Nephron (organoid): Measurements from ENCODE around the gene SH3PXD2A.
A peak's percentile ranks its signal among the peaks of the same experiment; 100 is the strongest.

Source experiments
- H3K27ac Mint-ChIP-seq, 3 experiments: 2 replicates each; pipeline ENCODE4 v1.8.0; 2020; ENCODE audit warnings: mixed read lengths in 3 of 3, mild to moderate bottlenecking in 2 of 3, moderate library complexity in 1 of 3
- H3K27me3 Mint-ChIP-seq: 2 replicates; pipeline ENCODE4 v1.8.0; 2021; ENCODE audit warnings: low read depth, mild to moderate bottlenecking, moderate library complexity, mixed read lengths
- H3K36me3 Mint-ChIP-seq: 2 replicates; pipeline ENCODE4 v1.8.0; 2020; ENCODE audit warnings: low read depth, mixed read lengths
- H3K4me1 Mint-ChIP-seq: 2 replicates; pipeline ENCODE4 v1.8.0; 2020; ENCODE audit warnings: mixed read lengths
- H3K4me3 Mint-ChIP-seq, 3 experiments: 2 replicates each; pipeline ENCODE4 v1.8.0; 2020; ENCODE audit warnings: mild to moderate bottlenecking in 3 of 3, mixed read lengths in 3 of 3, moderate library complexity in 2 of 3
- H3K9me3 Mint-ChIP-seq: 2 replicates; pipeline ENCODE4 v1.8.0; 2020; ENCODE audit warnings: mixed read lengths
- TF ChIP-seq, protein P1 (sequence below), 3 experiments: fragments of 200-600 bp; sonication (generic); IDR thresholded peaks; one replicate each; pipeline ENCODE4 v1.5.0; 2021; ENCODE audit warnings: antibody characterized with exemption in 3 of 3; ENCODE audit not compliant: unreplicated experiment in 3 of 3

Gene SH3PXD2A

GRCh38 chr10:103548006-103548405 is 307.4 kb downstream of the SH3PXD2A start:
- no peak overlapping the region for H3K4me3 Mint-ChIP-seq
- H3K9me3 Mint-ChIP-seq: no peaks in the 10 kb centered on the region
- H3K4me1 Mint-ChIP-seq: peaks cover 50% of the 10 kb centered on the region
- peak overlapping the region; percentile 26 to 69 (median 68) for H3K27ac Mint-ChIP-seq
- no peaks in the 10 kb centered on the region for H3K36me3 Mint-ChIP-seq
- TF ChIP-seq, protein P1, sequence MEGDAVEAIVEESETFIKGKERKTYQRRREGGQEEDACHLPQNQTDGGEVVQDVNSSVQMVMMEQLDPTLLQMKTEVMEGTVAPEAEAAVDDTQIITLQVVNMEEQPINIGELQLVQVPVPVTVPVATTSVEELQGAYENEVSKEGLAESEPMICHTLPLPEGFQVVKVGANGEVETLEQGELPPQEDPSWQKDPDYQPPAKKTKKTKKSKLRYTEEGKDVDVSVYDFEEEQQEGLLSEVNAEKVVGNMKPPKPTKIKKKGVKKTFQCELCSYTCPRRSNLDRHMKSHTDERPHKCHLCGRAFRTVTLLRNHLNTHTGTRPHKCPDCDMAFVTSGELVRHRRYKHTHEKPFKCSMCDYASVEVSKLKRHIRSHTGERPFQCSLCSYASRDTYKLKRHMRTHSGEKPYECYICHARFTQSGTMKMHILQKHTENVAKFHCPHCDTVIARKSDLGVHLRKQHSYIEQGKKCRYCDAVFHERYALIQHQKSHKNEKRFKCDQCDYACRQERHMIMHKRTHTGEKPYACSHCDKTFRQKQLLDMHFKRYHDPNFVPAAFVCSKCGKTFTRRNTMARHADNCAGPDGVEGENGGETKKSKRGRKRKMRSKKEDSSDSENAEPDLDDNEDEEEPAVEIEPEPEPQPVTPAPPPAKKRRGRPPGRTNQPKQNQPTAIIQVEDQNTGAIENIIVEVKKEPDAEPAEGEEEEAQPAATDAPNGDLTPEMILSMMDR (IDR thresholded peaks at IDR 0.05; ENCODE audit: unreplicated experiment in 3 of 3): no peak
- H3K27me3 Mint-ChIP-seq: peaks cover 20% of the 10 kb centered on the region

DNA sequence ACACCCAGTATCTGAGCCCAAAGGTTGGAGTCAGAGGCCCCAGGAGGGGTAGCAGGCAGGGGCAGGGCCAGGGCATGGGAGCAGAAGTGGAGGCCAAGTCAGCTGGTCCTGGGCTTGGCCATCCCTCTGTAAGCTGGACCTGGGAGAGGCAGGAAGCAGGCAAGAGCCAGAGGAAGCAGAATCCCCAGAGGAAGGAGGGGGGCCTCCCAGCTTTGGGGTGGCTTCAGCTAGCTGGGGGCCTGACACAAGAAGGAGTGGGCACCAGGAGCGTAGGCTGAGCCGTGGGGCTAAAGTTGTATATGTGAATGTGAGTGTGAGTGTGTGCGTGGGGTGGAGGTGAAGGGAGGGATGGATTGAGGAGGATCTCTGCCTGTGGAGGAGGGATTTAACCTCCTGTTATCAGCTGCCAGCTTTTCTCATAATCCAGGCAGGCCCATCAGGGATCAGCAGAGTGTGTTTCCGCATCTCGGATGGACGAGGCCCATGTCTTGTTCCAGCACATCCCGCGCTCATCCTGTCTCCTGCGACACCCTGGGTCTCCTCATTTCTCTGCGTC is 307.9 kb downstream of the SH3PXD2A start:
- no peaks in the 10 kb centered on the region for H3K36me3 Mint-ChIP-seq
- H3K4me1 Mint-ChIP-seq: peaks cover 54% of the 10 kb centered on the region
- peaks cover 20% of the 10 kb centered on the region for H3K27me3 Mint-ChIP-seq
- no peaks in the 10 kb centered on the region for H3K9me3 Mint-ChIP-seq
- H3K4me3 Mint-ChIP-seq: peak overlapping the region in 1 of 3 experiments; percentile 12
- TF ChIP-seq, protein P1 (IDR thresholded peaks at IDR 0.05; ENCODE audit: unreplicated experiment in 3 of 3): no peak
- H3K27ac Mint-ChIP-seq: peak overlapping the region; percentile 26 to 69 (median 68)

GRCh38 chr10:103546401-103546800 is 309.0 kb downstream of the SH3PXD2A start:
- Mint-ChIP-seq H3K27ac (no peak overlapping the region), H3K4me1 (peaks cover 51% of the 10 kb centered on the region), H3K36me3 (no peaks in the 10 kb centered on the region), H3K4me3 (no peak overlapping the region), H3K9me3 (no peaks in the 10 kb centered on the region), H3K27me3 (peaks cover 16% of the 10 kb centered on the region)
- TF ChIP-seq, protein P1 (IDR thresholded peaks at IDR 0.05; ENCODE audit: unreplicated experiment in 3 of 3): no peak

- H3K36me3 Mint-ChIP-seq: no peaks in the 10 kb centered on the region
- TF ChIP-seq, protein P1 (IDR thresholded peaks at IDR 0.05; ENCODE audit: unreplicated experiment in 3 of 3): no peak
- H3K27me3 Mint-ChIP-seq: peaks cover 18% of the 10 kb centered on the region
Observed at GRCh38 chr10:103545771-103546281, 309.6 kb downstream of the SH3PXD2A start.

GRCh38 chr10:103545366-103545765 is 310.0 kb downstream of the SH3PXD2A start:
- H3K4me3 Mint-ChIP-seq: no peak overlapping the region
- H3K27ac Mint-ChIP-seq: no peak overlapping the region
- H3K27me3 Mint-ChIP-seq: peaks cover 18% of the 10 kb centered on the region
- H3K4me1 Mint-ChIP-seq: peaks cover 56% of the 10 kb centered on the region
- no peaks in the 10 kb centered on the region for H3K36me3 Mint-ChIP-seq
- TF ChIP-seq, protein P1 (IDR thresholded peaks at IDR 0.05; ENCODE audit: unreplicated experiment in 3 of 3): no peak
- H3K9me3 Mint-ChIP-seq: no peaks in the 10 kb centered on the region

More at GRCh38 chr10:103545771-103546281, 309.6 kb downstream of the SH3PXD2A start:
- Mint-ChIP-seq H3K27ac (no peak overlapping the region), H3K4me3 (no peak overlapping the region), H3K9me3 (no peaks in the 10 kb centered on the region), H3K4me1 (peaks cover 56% of the 10 kb centered on the region)
